H9 (cell line): ENCODE measurements around the gene CACNB2. TPM values are rescaled to one million over a fixed set of nuclear protein-coding genes. Genes with fewer than 3 reads are reported as not detected.

Experiments
- DNase-seq: peaks from one replicate; pipeline ENCODE4 v3.0.0-alpha.2; 2017
- H2AFZ ChIP-seq: one replicate; pipeline ENCODE4 v1.6.1; 2013; ENCODE audit warnings: mild to moderate bottlenecking, low read length, control low read depth, moderate library complexity
- H2AK5ac ChIP-seq: 2 replicates; pipeline ENCODE4 v1.6.1; 2013; ENCODE audit warnings: low read length, control low read depth, mixed read lengths; ENCODE audit not compliant: insufficient read length
- H2BK120ac ChIP-seq: one replicate; pipeline ENCODE4 v1.6.1; 2013; ENCODE audit warnings: low read depth, mild to moderate bottlenecking, low read length, control low read depth, inconsistent platforms; ENCODE audit not compliant: poor library complexity, severe bottlenecking
- H2BK12ac ChIP-seq: 2 replicates; pipeline ENCODE4 v1.6.1; 2013; ENCODE audit warnings: low read length, control low read depth, mixed read lengths, low read depth; ENCODE audit not compliant: insufficient read length
- H2BK15ac ChIP-seq: 2 replicates; pipeline ENCODE4 v1.6.1; 2013; ENCODE audit warnings: low read depth, low read length, control low read depth
- H2BK20ac ChIP-seq: one replicate; pipeline ENCODE4 v1.6.1; 2013; ENCODE audit warnings: low read depth, mild to moderate bottlenecking, low read length, control low read depth, inconsistent platforms; ENCODE audit not compliant: poor library complexity, severe bottlenecking
- H2BK5ac ChIP-seq: 2 replicates; pipeline ENCODE4 v1.6.1; 2013; ENCODE audit warnings: low read length, control low read depth, mixed read lengths; ENCODE audit not compliant: insufficient read length
- H3K14ac ChIP-seq: 2 replicates; pipeline ENCODE4 v1.6.1; 2013; ENCODE audit warnings: low read length, control low read depth; ENCODE audit not compliant: insufficient read depth
- H3K18ac ChIP-seq: 2 replicates; pipeline ENCODE4 v1.6.1; 2013; ENCODE audit warnings: low read depth, mild to moderate bottlenecking, mixed read lengths, low read length, control low read depth; ENCODE audit not compliant: insufficient read length
- H3K23ac ChIP-seq: 2 replicates; pipeline ENCODE4 v1.6.1; 2013; ENCODE audit warnings: low read length, control low read depth, mixed read lengths, low read depth; ENCODE audit not compliant: insufficient read length
- H3K23me2 ChIP-seq: 2 replicates; pipeline ENCODE4 v1.6.1; 2013; ENCODE audit warnings: low read depth, mild to moderate bottlenecking, mixed read lengths, low read length, control low read depth; ENCODE audit not compliant: insufficient read length, poor library complexity, severe bottlenecking
- H3K27ac ChIP-seq: 2 replicates; pipeline ENCODE4 v1.5.1; 2013; ENCODE audit warnings: low read length, control low read depth, mixed read lengths, low read depth; ENCODE audit not compliant: insufficient read length
- H3K27me3 ChIP-seq: 2 replicates; pipeline ENCODE4 v1.6.1; 2013; ENCODE audit warnings: low read length, control low read depth, inconsistent platforms; ENCODE audit not compliant: insufficient read depth
- H3K4ac ChIP-seq: 2 replicates; pipeline ENCODE4 v1.6.1; 2013; ENCODE audit warnings: low read depth, mild to moderate bottlenecking, control low read depth, inconsistent platforms, low read length, moderate library complexity
- H3K4me1 ChIP-seq: 2 replicates; pipeline ENCODE4 v1.6.1; 2013; ENCODE audit warnings: low read length, control low read depth, inconsistent platforms; ENCODE audit not compliant: insufficient read depth
- H3K4me2 ChIP-seq: 2 replicates; pipeline ENCODE4 v1.6.1; 2013; ENCODE audit warnings: low read length, control low read depth, mixed read lengths; ENCODE audit not compliant: insufficient read length, insufficient read depth
- H3K56ac ChIP-seq: 2 replicates; pipeline ENCODE4 v1.6.1; 2013; ENCODE audit warnings: low read depth, mild to moderate bottlenecking, mixed read lengths, low read length, control low read depth; ENCODE audit not compliant: insufficient read length
- H3K79me1 ChIP-seq: 2 replicates; pipeline ENCODE4 v1.6.1; 2013; ENCODE audit warnings: low read depth, mild to moderate bottlenecking, moderate library complexity, low read length, control low read depth, inconsistent platforms; ENCODE audit not compliant: insufficient read depth, poor library complexity, severe bottlenecking
- H3K79me2 ChIP-seq: 2 replicates; pipeline ENCODE4 v1.6.1; 2013; ENCODE audit warnings: low read length, control low read depth, inconsistent platforms; ENCODE audit not compliant: insufficient read depth
- H3K9ac ChIP-seq: 2 replicates; pipeline ENCODE4 v1.6.1; 2013; ENCODE audit warnings: low read length, control low read depth, mixed read lengths; ENCODE audit not compliant: insufficient read length; ENCODE audit errors: extremely low read depth
- H3K9me3 ChIP-seq: one replicate; pipeline ENCODE4 v1.6.1; 2013; ENCODE audit warnings: low read depth, low read length, inconsistent platforms; ENCODE audit not compliant: control insufficient read depth
- H3T11ph ChIP-seq: one replicate; pipeline ENCODE4 v1.6.1; 2013; ENCODE audit warnings: mild to moderate bottlenecking, low read length, control low read depth, inconsistent platforms
- H4K20me1 ChIP-seq: one replicate; pipeline ENCODE4 v1.6.1; 2013; ENCODE audit not compliant: control insufficient read depth, insufficient read length, insufficient read depth
- H4K5ac ChIP-seq: 2 replicates; pipeline ENCODE4 v1.6.1; 2013; ENCODE audit warnings: low read depth, mild to moderate bottlenecking, mixed read lengths, low read length, control low read depth; ENCODE audit not compliant: insufficient read length
- H4K8ac ChIP-seq: replicated peaks from 2 replicates; pipeline ENCODE4 v1.6.1; 2013; ENCODE audit warnings: low read length, control low read depth, mixed read lengths, low read depth; ENCODE audit not compliant: insufficient read length
- H4K91ac ChIP-seq: 2 replicates; pipeline ENCODE4 v1.6.1; 2013; ENCODE audit warnings: low read depth, mild to moderate bottlenecking, moderate library complexity, mixed read lengths, low read length, control low read depth; ENCODE audit not compliant: insufficient read length
- H3K27ac Mint-ChIP-seq, 3 experiments: 2 replicates in 2 of 3; 3 replicates in 1 of 3; pipeline ENCODE4 v1.8.0; 2020 to 2021; ENCODE audit warnings: mixed read lengths in 3 of 3, mild to moderate bottlenecking in 1 of 3, moderate library complexity in 1 of 3
- H3K27me3 Mint-ChIP-seq: 2 replicates; pipeline ENCODE4 v1.8.0; 2021; ENCODE audit warnings: low read depth, mild to moderate bottlenecking, moderate library complexity, mixed read lengths
- H3K36me3 Mint-ChIP-seq, 3 experiments: 2 replicates in 2 of 3; 3 replicates in 1 of 3; pipeline ENCODE4 v1.8.0; 2020 to 2021; ENCODE audit warnings: low read depth in 3 of 3, mixed read lengths in 3 of 3; ENCODE audit not compliant: insufficient read depth in 1 of 3
- H3K4me1 Mint-ChIP-seq, 2 experiments: 2 replicates each; pipeline ENCODE4 v1.8.0; 2020; ENCODE audit warnings: mixed read lengths in 2 of 2
- H3K4me3 Mint-ChIP-seq, 2 experiments: 2 replicates in 1 of 2; 3 replicates in 1 of 2; pipeline ENCODE4 v1.8.0; 2020 to 2021; ENCODE audit warnings: mild to moderate bottlenecking in 2 of 2, mixed read lengths in 2 of 2, moderate library complexity in 1 of 2
- H3K9me3 Mint-ChIP-seq, 2 experiments: 2 replicates in 1 of 2; 3 replicates in 1 of 2; pipeline ENCODE4 v1.8.0; 2020; ENCODE audit warnings: mild to moderate bottlenecking in 2 of 2, mixed read lengths in 2 of 2, moderate library complexity in 1 of 2
- WGBS: extraction: QIAGEN DNeasy Blood & Tissue Kit; methylation state at CpG from one replicate; pipeline ENCODE4 v1.1.7; 2013; ENCODE audit warnings: missing lambda C conversion rate, low lambda C conversion rate, mixed read lengths; ENCODE audit not compliant: insufficient read length; ENCODE audit errors: extremely low coverage; 5-methylcytosine and 5-hydroxymethylcytosine counted together
- total RNA-seq: library from RNA; stranded (reverse); gene quantifications from 2 replicates; pipeline ENCODE4 v1.2.1, GENCODE V29; 2021
- TF ChIP-seq, protein P1 (sequence below): fragments of 200-600 bp; sonication (generic); conservative IDR thresholded peaks from 3 replicates; pipeline ENCODE4 v1.8.0; 2021; ENCODE audit warnings: antibody characterized with exemption, mild to moderate bottlenecking

CACNB2 gene
- total RNA-seq, 1 experiment from 2014 or later = 2.6 TPM

DNA sequence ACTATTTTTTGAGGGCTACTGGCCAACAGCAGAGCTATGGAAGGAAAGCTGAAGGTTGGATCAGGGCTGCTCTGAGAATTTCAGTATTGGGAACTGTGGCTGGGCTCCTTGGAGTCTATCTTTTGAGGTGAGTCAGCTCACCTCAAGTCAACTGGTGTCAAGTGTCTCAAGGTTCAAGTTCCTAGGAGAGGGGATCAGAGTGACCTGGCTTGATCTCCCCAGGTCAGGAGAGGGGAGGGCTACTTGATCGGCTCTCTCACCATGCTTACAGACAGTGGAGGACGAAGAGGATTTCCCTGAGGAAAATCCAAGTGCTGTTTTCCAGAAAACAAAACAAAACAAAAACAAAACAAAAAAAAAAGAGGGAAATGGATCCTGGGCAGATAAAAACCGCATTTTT is 132.8 kb downstream of the CACNB2 start:
- no peaks in the 10 kb centered on the region for H3K79me2 ChIP-seq
- peaks cover 10 to 12% of the 10 kb centered on the region in 2 experiments for H3K4me1 Mint-ChIP-seq
- no peak overlapping the region for H3T11ph ChIP-seq
- H2BK15ac ChIP-seq = no peak overlapping the region
- no peaks in the 10 kb centered on the region for H3K79me1 ChIP-seq
- H3K18ac ChIP-seq = no peak overlapping the region
- no peak overlapping the region for H2BK20ac ChIP-seq
- no CpG with 5 or more reads among the region's 3 CpGs for WGBS
- no peak overlapping the region for H4K5ac ChIP-seq
- DNase-seq = no peak
- H3K27ac ChIP-seq = no peak overlapping the region
- no peak overlapping the region for H2AK5ac ChIP-seq
- H3K56ac ChIP-seq = no peak overlapping the region
- H3K4me2 ChIP-seq = no peak overlapping the region
- H3K27ac Mint-ChIP-seq = peak overlapping the region; percentile 56 to 87 (median 82); a peak in 4 of 7 replicates
- no peak overlapping the region for H3K4ac ChIP-seq
- H3K27me3 ChIP-seq = no peaks in the 10 kb centered on the region
- H2BK12ac ChIP-seq = no peak overlapping the region
- H3K4me3 Mint-ChIP-seq = no peak overlapping the region
- H3K27me3 Mint-ChIP-seq = no peaks in the 10 kb centered on the region
- H3K23ac ChIP-seq = no peak overlapping the region
- no peaks in the 10 kb centered on the region for H3K9me3 ChIP-seq
- H4K91ac ChIP-seq = no peak overlapping the region
- H3K23me2 ChIP-seq = no peaks in the 10 kb centered on the region
- H3K9me3 Mint-ChIP-seq = no peaks in the 10 kb centered on the region
- no peak overlapping the region for H3K9ac ChIP-seq
- TF ChIP-seq, protein P1, sequence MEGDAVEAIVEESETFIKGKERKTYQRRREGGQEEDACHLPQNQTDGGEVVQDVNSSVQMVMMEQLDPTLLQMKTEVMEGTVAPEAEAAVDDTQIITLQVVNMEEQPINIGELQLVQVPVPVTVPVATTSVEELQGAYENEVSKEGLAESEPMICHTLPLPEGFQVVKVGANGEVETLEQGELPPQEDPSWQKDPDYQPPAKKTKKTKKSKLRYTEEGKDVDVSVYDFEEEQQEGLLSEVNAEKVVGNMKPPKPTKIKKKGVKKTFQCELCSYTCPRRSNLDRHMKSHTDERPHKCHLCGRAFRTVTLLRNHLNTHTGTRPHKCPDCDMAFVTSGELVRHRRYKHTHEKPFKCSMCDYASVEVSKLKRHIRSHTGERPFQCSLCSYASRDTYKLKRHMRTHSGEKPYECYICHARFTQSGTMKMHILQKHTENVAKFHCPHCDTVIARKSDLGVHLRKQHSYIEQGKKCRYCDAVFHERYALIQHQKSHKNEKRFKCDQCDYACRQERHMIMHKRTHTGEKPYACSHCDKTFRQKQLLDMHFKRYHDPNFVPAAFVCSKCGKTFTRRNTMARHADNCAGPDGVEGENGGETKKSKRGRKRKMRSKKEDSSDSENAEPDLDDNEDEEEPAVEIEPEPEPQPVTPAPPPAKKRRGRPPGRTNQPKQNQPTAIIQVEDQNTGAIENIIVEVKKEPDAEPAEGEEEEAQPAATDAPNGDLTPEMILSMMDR = no peak
- no peaks in the 10 kb centered on the region for H3K36me3 Mint-ChIP-seq
- H2AFZ ChIP-seq = no peak overlapping the region
- H2BK5ac ChIP-seq = no peak overlapping the region
- H3K14ac ChIP-seq = no peak overlapping the region
- H4K8ac ChIP-seq = no peak overlapping the region
- no peaks in the 10 kb centered on the region for H3K4me1 ChIP-seq
- H4K20me1 ChIP-seq = no peaks in the 10 kb centered on the region
- no peak overlapping the region for H2BK120ac ChIP-seq
